SK-N-SH treated with all-trans-retinoic acid at 6 μM for 48 hours (cell line): ENCODE data around the gene CT47B1.

ENCODE experiments used
- ATAC-seq: fragments of 200-7000 bp; cut with Tn5 transposase; 3 replicates; pipeline ENCODE4 v1.9.1; 2020; ENCODE audit warnings: mild to moderate bottlenecking, moderate library complexity
- ARNTL ChIP-seq: fragments of 450-650 bp; formaldehyde crosslinking; IDR thresholded peaks from 2 replicates; pipeline ENCODE4 v1.5.0; 2020; ENCODE audit warnings: low read depth, mild to moderate bottlenecking, moderate library complexity, borderline replicate concordance
- BACH2 ChIP-seq: fragments of 250-450 bp; sonication (Bioruptor Pico); IDR thresholded peaks from 2 replicates; pipeline ENCODE4 v1.9.0; 2021; ENCODE audit warnings: mild to moderate bottlenecking, borderline replicate concordance
- CSDC2 ChIP-seq: fragments of 250-450 bp; sonication (Bioruptor Pico); IDR thresholded peaks from 2 replicates; pipeline ENCODE4 v1.5.0; 2020; ENCODE audit warnings: mild to moderate bottlenecking, moderate library complexity
- ESRRG ChIP-seq: fragments of 250-450 bp; sonication (Bioruptor Pico); IDR thresholded peaks from 2 replicates; pipeline ENCODE4 v1.6.1; 2021; ENCODE audit warnings: mild to moderate bottlenecking
- ISL1 ChIP-seq: fragments of 250-450 bp; sonication (Bioruptor Pico); IDR thresholded peaks from 2 replicates; pipeline ENCODE4 v2.1.2; 2022; ENCODE audit warnings: mild to moderate bottlenecking, moderate library complexity
- OSR1 ChIP-seq: fragments of 250-450 bp; sonication (Bioruptor Pico); IDR thresholded peaks from 2 replicates; pipeline ENCODE4 v1.8.0; 2022; ENCODE audit warnings: moderate library complexity, mild to moderate bottlenecking, inconsistent platforms
- PPARA ChIP-seq: fragments of 250-450 bp; sonication (Bioruptor Pico); IDR thresholded peaks from 2 replicates; pipeline ENCODE4 v1.5.0; 2020; ENCODE audit warnings: mild to moderate bottlenecking, borderline replicate concordance
- RARB ChIP-seq: fragments of 250-450 bp; sonication (Bioruptor Pico); IDR thresholded peaks from 2 replicates; pipeline ENCODE4 v1.8.0; 2021; ENCODE audit warnings: mild to moderate bottlenecking, moderate library complexity
- TCF4 ChIP-seq: fragments of 250-450 bp; sonication (Bioruptor Pico); IDR thresholded peaks from 2 replicates; pipeline ENCODE4 v1.8.0; 2021; ENCODE audit warnings: mild to moderate bottlenecking, moderate library complexity, borderline replicate concordance
- TOX ChIP-seq: fragments of 250-450 bp; sonication (Bioruptor Pico); IDR thresholded peaks from 2 replicates; pipeline ENCODE4 v1.8.0; 2021; ENCODE audit warnings: mild to moderate bottlenecking, moderate library complexity, borderline replicate concordance
- ZC3H10 ChIP-seq: fragments of 250-450 bp; sonication (Bioruptor Pico); IDR thresholded peaks from 2 replicates; pipeline ENCODE4 v1.5.1; 2021; ENCODE audit warnings: mild to moderate bottlenecking, moderate library complexity
- ZFP30 ChIP-seq: fragments of 450-650 bp; formaldehyde crosslinking; IDR thresholded peaks from 2 replicates; pipeline ENCODE4 v1.5.0; 2022; ENCODE audit warnings: mild to moderate bottlenecking, moderate library complexity
- ZNF565 ChIP-seq: fragments of 450-650 bp; formaldehyde crosslinking; conservative IDR thresholded peaks from 2 replicates; pipeline ENCODE4 v1.5.0; 2020; ENCODE audit warnings: low read depth, mild to moderate bottlenecking, moderate library complexity
- ZNF70 ChIP-seq: fragments of 450-650 bp; formaldehyde crosslinking; IDR thresholded peaks from 2 replicates; pipeline ENCODE4 v1.5.0; 2020; ENCODE audit warnings: mild to moderate bottlenecking, moderate library complexity
- ZNF8 ChIP-seq: fragments of 450-650 bp; formaldehyde crosslinking; IDR thresholded peaks from 2 replicates; pipeline ENCODE4 v1.5.0; 2020; ENCODE audit warnings: mild to moderate bottlenecking, moderate library complexity
- TF ChIP-seq, protein P1 (sequence below): fragments of 250-450 bp; sonication (Bioruptor Pico); IDR thresholded peaks from 2 replicates; pipeline ENCODE4 v1.5.1; 2020; ENCODE audit warnings: low read depth, mild to moderate bottlenecking, moderate library complexity
- TF ChIP-seq, protein P2 (sequence below): fragments of 250-450 bp; sonication (Bioruptor Pico); IDR thresholded peaks from 2 replicates; pipeline ENCODE4 v1.5.1; 2021; ENCODE audit warnings: mild to moderate bottlenecking, moderate library complexity
- TF ChIP-seq, protein P3 (sequence below): fragments of 250-450 bp; sonication (Bioruptor Pico); IDR thresholded peaks from 2 replicates; pipeline ENCODE4 v1.8.0; 2020; ENCODE audit warnings: mild to moderate bottlenecking, moderate library complexity, borderline replicate concordance
- TF ChIP-seq, protein P4 (sequence below): fragments of 250-450 bp; sonication (Bioruptor Pico); IDR thresholded peaks from 2 replicates; pipeline ENCODE4 v1.5.0; 2020; ENCODE audit warnings: mild to moderate bottlenecking, moderate library complexity
- TF ChIP-seq, protein P5 (sequence below): fragments of 250-450 bp; sonication (Bioruptor Pico); IDR thresholded peaks from 2 replicates; pipeline ENCODE4 v1.8.0; 2021; ENCODE audit warnings: low read depth, mild to moderate bottlenecking, moderate library complexity, borderline replicate concordance

Gene CT47B1

DNA sequence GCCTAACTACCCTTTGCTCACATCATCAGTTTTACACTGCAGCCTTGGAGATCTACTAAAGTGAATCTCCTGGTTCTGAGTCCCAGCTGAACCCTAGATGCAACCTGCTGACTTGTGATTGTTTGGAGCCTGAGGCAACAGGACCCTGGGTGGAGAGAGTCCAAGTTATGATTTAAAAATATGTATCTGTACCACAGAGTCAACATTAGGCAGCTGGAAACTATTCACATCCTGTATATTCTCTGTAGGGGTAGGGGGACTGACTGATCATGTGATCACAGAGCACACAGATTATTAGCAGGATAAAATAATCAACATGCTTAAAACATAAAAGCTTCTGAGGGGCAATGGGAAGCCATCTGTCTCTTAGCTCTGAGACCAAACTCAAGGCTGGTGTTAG, 52.1 kb downstream of the CT47B1 start:
- no peak for TF ChIP-seq OSR1 (CRISPR knock-in tag)
- no peak for TF ChIP-seq ARNTL (CRISPR knock-in tag)
- TF ChIP-seq, protein P1, sequence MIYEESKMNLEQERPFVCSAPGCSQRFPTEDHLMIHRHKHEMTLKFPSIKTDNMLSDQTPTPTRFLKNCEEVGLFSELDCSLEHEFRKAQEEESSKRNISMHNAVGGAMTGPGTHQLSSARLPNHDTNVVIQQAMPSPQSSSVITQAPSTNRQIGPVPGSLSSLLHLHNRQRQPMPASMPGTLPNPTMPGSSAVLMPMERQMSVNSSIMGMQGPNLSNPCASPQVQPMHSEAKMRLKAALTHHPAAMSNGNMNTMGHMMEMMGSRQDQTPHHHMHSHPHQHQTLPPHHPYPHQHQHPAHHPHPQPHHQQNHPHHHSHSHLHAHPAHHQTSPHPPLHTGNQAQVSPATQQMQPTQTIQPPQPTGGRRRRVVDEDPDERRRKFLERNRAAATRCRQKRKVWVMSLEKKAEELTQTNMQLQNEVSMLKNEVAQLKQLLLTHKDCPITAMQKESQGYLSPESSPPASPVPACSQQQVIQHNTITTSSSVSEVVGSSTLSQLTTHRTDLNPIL = no peak
- TF ChIP-seq PPARA (CRISPR knock-in tag) = no peak
- TF ChIP-seq, protein P2, sequence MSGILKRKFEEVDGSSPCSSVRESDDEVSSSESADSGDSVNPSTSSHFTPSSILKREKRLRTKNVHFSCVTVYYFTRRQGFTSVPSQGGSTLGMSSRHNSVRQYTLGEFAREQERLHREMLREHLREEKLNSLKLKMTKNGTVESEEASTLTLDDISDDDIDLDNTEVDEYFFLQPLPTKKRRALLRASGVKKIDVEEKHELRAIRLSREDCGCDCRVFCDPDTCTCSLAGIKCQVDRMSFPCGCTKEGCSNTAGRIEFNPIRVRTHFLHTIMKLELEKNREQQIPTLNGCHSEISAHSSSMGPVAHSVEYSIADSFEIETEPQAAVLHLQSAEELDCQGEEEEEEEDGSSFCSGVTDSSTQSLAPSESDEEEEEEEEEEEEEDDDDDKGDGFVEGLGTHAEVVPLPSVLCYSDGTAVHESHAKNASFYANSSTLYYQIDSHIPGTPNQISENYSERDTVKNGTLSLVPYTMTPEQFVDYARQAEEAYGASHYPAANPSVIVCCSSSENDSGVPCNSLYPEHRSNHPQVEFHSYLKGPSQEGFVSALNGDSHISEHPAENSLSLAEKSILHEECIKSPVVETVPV (CRISPR knock-in tag) = no peak
- TF ChIP-seq, protein P3, sequence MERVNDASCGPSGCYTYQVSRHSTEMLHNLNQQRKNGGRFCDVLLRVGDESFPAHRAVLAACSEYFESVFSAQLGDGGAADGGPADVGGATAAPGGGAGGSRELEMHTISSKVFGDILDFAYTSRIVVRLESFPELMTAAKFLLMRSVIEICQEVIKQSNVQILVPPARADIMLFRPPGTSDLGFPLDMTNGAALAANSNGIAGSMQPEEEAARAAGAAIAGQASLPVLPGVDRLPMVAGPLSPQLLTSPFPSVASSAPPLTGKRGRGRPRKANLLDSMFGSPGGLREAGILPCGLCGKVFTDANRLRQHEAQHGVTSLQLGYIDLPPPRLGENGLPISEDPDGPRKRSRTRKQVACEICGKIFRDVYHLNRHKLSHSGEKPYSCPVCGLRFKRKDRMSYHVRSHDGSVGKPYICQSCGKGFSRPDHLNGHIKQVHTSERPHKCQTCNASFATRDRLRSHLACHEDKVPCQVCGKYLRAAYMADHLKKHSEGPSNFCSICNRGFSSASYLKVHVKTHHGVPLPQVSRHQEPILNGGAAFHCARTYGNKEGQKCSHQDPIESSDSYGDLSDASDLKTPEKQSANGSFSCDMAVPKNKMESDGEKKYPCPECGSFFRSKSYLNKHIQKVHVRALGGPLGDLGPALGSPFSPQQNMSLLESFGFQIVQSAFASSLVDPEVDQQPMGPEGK (CRISPR knock-in tag) = no peak
- no peak for TF ChIP-seq ESRRG (CRISPR knock-in tag)
- no peak for TF ChIP-seq TOX (CRISPR knock-in tag)
- TF ChIP-seq ZC3H10 (CRISPR knock-in tag) = no peak
- no peak for TF ChIP-seq BACH2 (CRISPR knock-in tag)
- TF ChIP-seq ZFP30 (CRISPR knock-in tag) = no peak
- TF ChIP-seq CSDC2 (CRISPR knock-in tag) = no peak
- TF ChIP-seq RARB (CRISPR knock-in tag) = no peak
- no peak for TF ChIP-seq ISL1 (CRISPR knock-in tag)
- no peak for TF ChIP-seq TCF4
- no peak for TF ChIP-seq ZNF8
- TF ChIP-seq, protein P4, sequence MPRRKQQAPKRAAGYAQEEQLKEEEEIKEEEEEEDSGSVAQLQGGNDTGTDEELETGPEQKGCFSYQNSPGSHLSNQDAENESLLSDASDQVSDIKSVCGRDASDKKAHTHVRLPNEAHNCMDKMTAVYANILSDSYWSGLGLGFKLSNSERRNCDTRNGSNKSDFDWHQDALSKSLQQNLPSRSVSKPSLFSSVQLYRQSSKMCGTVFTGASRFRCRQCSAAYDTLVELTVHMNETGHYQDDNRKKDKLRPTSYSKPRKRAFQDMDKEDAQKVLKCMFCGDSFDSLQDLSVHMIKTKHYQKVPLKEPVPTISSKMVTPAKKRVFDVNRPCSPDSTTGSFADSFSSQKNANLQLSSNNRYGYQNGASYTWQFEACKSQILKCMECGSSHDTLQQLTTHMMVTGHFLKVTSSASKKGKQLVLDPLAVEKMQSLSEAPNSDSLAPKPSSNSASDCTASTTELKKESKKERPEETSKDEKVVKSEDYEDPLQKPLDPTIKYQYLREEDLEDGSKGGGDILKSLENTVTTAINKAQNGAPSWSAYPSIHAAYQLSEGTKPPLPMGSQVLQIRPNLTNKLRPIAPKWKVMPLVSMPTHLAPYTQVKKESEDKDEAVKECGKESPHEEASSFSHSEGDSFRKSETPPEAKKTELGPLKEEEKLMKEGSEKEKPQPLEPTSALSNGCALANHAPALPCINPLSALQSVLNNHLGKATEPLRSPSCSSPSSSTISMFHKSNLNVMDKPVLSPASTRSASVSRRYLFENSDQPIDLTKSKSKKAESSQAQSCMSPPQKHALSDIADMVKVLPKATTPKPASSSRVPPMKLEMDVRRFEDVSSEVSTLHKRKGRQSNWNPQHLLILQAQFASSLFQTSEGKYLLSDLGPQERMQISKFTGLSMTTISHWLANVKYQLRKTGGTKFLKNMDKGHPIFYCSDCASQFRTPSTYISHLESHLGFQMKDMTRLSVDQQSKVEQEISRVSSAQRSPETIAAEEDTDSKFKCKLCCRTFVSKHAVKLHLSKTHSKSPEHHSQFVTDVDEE = no peak
- no peak for TF ChIP-seq ZNF70
- TF ChIP-seq, protein P5, sequence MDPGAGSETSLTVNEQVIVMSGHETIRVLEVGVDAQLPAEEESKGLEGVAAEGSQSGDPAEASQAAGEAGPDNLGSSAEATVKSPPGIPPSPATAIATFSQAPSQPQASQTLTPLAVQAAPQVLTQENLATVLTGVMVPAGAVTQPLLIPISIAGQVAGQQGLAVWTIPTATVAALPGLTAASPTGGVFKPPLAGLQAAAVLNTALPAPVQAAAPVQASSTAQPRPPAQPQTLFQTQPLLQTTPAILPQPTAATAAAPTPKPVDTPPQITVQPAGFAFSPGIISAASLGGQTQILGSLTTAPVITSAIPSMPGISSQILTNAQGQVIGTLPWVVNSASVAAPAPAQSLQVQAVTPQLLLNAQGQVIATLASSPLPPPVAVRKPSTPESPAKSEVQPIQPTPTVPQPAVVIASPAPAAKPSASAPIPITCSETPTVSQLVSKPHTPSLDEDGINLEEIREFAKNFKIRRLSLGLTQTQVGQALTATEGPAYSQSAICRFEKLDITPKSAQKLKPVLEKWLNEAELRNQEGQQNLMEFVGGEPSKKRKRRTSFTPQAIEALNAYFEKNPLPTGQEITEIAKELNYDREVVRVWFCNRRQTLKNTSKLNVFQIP = no peak
- no peak for TF ChIP-seq ZNF565
- TF ChIP-seq, all 23 proteins: peak for 0
- ATAC-seq = no peak
